Measurements from ENCODE around the gene MT2A. TPM values are rescaled to one million over a fixed set of nuclear protein-coding genes. Genes with fewer than 3 reads are reported as not detected.

Gene MT2A
- total RNA-seq, 1 donor from 2014 or later: 34.0 TPM

DNA sequence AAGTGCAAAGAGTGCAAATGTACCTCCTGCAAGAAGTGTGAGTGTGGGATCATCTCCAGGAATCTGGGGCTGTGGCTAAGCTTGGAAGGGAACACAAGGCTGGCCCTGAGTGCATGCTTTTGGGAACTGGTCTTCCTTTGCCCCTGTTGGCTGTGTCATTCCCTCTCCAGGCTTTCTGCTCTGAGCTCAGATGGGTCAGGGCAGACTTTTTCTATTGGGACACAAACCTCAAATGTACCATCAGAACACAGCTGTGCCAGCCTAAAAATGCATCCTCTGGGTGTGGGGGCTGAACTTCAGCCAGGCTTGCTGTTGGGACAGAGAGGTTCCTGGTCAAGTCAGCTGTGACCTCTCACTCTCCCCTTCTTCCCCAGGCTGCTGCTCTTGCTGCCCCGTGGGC, 44.2 kb downstream of the MT2A start:
- FAIRE-seq (no peak), DNase-seq (ENCODE audit: low read depth) (no peak)
- Histone ChIP-seq H3K27me3 (ENCODE audit: control insufficient read depth, insufficient read depth, low read length) (peaks cover 16% of the 10 kb centered on the region), H3K4me3 (ENCODE audit: low read depth, low read length) (no peak overlapping the region), H3K36me3 (ENCODE audit: control insufficient read depth, insufficient read depth, low read length) (no peaks in the 10 kb centered on the region)
- TF ChIP-seq, protein P1, sequence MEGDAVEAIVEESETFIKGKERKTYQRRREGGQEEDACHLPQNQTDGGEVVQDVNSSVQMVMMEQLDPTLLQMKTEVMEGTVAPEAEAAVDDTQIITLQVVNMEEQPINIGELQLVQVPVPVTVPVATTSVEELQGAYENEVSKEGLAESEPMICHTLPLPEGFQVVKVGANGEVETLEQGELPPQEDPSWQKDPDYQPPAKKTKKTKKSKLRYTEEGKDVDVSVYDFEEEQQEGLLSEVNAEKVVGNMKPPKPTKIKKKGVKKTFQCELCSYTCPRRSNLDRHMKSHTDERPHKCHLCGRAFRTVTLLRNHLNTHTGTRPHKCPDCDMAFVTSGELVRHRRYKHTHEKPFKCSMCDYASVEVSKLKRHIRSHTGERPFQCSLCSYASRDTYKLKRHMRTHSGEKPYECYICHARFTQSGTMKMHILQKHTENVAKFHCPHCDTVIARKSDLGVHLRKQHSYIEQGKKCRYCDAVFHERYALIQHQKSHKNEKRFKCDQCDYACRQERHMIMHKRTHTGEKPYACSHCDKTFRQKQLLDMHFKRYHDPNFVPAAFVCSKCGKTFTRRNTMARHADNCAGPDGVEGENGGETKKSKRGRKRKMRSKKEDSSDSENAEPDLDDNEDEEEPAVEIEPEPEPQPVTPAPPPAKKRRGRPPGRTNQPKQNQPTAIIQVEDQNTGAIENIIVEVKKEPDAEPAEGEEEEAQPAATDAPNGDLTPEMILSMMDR (IDR thresholded peaks at IDR 0.05; ENCODE audit: insufficient read depth, low read length, severe bottlenecking): no peak

DNA sequence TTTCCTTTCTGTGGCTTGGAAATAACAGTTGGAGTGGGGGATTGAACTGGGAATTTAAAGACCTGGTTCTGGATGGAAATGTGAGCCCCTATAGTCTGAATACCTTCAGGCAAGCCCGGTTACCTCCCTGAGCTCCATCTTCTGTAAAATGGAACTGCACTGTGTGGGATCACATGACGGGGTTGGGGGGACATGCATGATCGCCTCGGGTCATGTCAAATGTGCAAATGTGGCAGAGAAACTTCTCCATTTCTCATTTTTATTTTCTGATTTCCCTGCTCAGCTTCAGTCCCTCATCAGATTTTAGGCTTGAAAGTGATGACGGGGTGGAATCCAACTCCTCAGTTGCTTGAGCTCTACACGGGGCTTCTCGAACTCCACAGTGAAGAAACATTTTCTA, 44.8 kb downstream of the MT2A start:
- Histone ChIP-seq H3K36me3 (ENCODE audit: control insufficient read depth, insufficient read depth, low read length) (no peaks in the 10 kb centered on the region), H3K27me3 (ENCODE audit: control insufficient read depth, insufficient read depth, low read length) (peaks cover 16% of the 10 kb centered on the region), H3K4me3 (ENCODE audit: low read depth, low read length) (no peak overlapping the region)
- no peak for DNase-seq (ENCODE audit: low read depth)
- TF ChIP-seq, protein P1 (IDR thresholded peaks at IDR 0.05; ENCODE audit: insufficient read depth, low read length, severe bottlenecking): no peak
- FAIRE-seq: no peak

DNA sequence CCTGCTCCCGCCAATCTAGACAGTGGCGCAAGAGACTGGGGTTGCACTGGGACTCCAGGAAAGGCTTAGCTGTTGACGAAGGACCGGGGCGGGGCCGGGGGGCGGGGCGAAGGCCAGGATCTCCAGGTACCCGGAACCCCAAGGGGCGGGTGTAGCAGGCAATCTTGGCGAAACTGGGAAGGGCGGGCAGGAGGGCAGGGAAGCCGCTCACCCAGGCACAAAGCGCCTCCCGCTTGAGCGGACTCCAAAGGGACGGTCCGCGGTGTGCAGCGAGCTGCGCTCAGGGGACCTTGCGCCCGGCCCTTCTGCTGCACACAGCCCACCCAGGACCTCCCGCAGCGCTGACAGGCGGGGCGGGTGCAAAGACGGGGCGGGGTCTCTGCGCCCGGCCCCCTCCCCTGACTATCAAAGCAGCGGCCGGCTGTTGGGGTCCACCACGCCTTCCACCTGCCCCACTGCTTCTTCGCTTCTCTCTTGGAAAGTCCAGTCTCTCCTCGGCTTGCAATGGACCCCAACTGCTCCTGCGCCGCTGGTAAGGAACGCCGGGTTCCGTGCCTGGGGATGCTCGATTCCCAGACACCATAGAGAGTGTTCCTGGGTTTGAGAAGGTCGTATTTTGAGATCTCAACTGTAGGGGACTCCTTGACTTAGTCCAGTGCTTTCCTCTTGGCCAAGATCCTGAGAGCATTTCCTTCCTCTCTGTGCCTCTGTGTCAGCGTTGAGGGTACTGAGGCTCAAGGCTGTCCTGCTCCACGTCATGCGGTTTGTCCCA, 49.4 kb downstream of the MT2A start, which contains the start of gene MT1F:
Gene MT1F, plus strand, starts transcription at position 405 of the 772 bp plus-strand sequence. Its CDS starts 100 bp downstream, at position 505.
- peak within 1 kb of the TSS; percentile 41 for H3K4me3 ChIP-seq (ENCODE audit: low read depth, low read length)
- FAIRE-seq: no peak
- peak; percentile 82 for DNase-seq (ENCODE audit: low read depth)
- H3K36me3 ChIP-seq (ENCODE audit: control insufficient read depth, insufficient read depth, low read length): no peaks in the 10 kb centered on the region
- TF ChIP-seq, protein P1 (IDR thresholded peaks at IDR 0.05; ENCODE audit: insufficient read depth, low read length, severe bottlenecking): no peak
- H3K27me3 ChIP-seq (ENCODE audit: control insufficient read depth, insufficient read depth, low read length): peaks cover 1% of the 10 kb centered on the region

DNA sequence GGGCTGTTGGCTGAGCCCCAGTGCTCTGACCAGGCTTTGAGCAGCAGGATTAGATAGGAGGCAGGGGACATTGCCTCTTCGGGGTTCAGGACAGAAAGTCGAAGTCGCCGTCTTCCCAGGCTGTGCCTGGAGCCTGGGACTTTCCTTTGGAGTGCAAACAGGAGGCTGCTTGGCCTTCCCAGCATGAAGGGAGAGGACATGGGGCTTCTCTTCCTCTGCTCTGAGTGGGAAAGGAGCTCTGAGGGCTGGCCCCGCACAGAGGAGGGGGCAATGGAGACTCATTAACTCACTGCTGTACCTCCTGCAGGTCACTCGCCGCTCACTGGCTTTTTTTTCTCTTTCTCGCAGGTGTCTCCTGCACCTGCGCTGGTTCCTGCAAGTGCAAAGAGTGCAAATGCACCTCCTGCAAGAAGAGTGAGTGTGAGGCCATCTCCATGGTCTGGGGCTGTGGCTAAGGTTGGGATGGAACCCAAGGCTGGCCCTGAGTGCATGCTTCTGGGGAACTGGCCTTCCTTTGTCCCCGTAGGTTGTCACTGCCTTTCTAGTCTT, 50.0 kb downstream of the MT2A start:
- DNase-seq (ENCODE audit: low read depth): no peak
- Histone ChIP-seq H3K27me3 (ENCODE audit: control insufficient read depth, insufficient read depth, low read length) (no peaks in the 10 kb centered on the region), H3K36me3 (ENCODE audit: control insufficient read depth, insufficient read depth, low read length) (no peaks in the 10 kb centered on the region), H3K4me3 (ENCODE audit: low read depth, low read length) (no peak overlapping the region)
- FAIRE-seq: no peak
- TF ChIP-seq, protein P1 (IDR thresholded peaks at IDR 0.05; ENCODE audit: insufficient read depth, low read length, severe bottlenecking): no peak

Other genes starting within 250 kb of the MT2A start
- gene AMFR, start 183.0 kb upstream of the MT2A start, total RNA-seq: 224 and 319 TPM in 2 replicates
- 41.5 and 45.8 TPM in 2 replicates for gene NUDT21, start 157.3 kb upstream of the MT2A start, total RNA-seq
- gene OGFOD1, start 157.0 kb upstream of the MT2A start, total RNA-seq: 30.0 and 63.5 TPM in 2 replicates
- gene BBS2, start 88.6 kb upstream of the MT2A start, total RNA-seq: 31.6 and 46.6 TPM in 2 replicates
- gene MT4, start 43.5 kb upstream of the MT2A start, total RNA-seq: not detected in 2 replicates
- not detected in 2 replicates for gene MT3, start 19.1 kb upstream of the MT2A start, total RNA-seq
- gene MT1E, start 17.2 kb downstream of the MT2A start, total RNA-seq: 60.8 and 90.5 TPM in 2 replicates
- gene MT1M, start 24.1 kb downstream of the MT2A start, total RNA-seq: 0.26 TPM in 1 of 2 replicates, not detected in the other
- gene MT1A, start 30.1 kb downstream of the MT2A start, total RNA-seq: not detected in 2 replicates
- not detected in 2 replicates for gene MT1B, start 43.3 kb downstream of the MT2A start, total RNA-seq
- gene MT1F, start 49.4 kb downstream of the MT2A start, total RNA-seq: 1.5 and 1.6 TPM in 2 replicates
- 0.64 TPM in 1 of 2 replicates, not detected in the other for gene MT1G, start 59.5 kb downstream of the MT2A start, total RNA-seq
- not detected in 2 replicates for gene MT1H, start 61.2 kb downstream of the MT2A start, total RNA-seq
- gene MT1X, start 73.9 kb downstream of the MT2A start, total RNA-seq: 212 and 261 TPM in 2 replicates
- 43.0 and 47.4 TPM in 2 replicates for gene NUP93, start 121.5 kb downstream of the MT2A start, total RNA-seq

Measured in bronchial epithelial cell (primary cell).